HCT116 (cell line): ENCODE data around the gene SLC25A22. TPM values are rescaled to one million over a fixed set of nuclear protein-coding genes. Genes with fewer than 3 reads are reported as not detected.
A peak's percentile ranks its signal among the peaks of the same experiment; 100 is the strongest.

Experiments used
- ATAC-seq: fragments of 200-7000 bp; cut with Tn5 transposase; 2 replicates; pipeline ENCODE4 v1.9.1; 2020; ENCODE audit warnings: mild to moderate bottlenecking, moderate library complexity
- BruUV-seq: library from RNA; stranded (reverse); fragments of 400-500 nt; replicated peaks from 2 replicates; lab custom pipeline; 2021; lab: Mats Ljungman, UMichigan
- CTCF ChIA-PET: fragments of 300-600 bp; sonication (Branson Sonifier 250); formaldehyde crosslinking; loops from one replicate; lab custom pipeline; 2021; ENCODE audit warnings: antibody characterized with exemption; lab: Charles Lee
- POLR2A ChIA-PET: fragments of 300-600, 350-600 bp; sonication (Branson Sonifier 250); formaldehyde crosslinking; loops from one replicate; lab custom pipeline; 2021; ENCODE audit warnings: antibody characterized with exemption; lab: Charles Lee
- RAD21 ChIA-PET, 2 experiments: fragments of 300-600 bp; sonication (Branson Sonifier 250); formaldehyde crosslinking; loops; one replicate each; lab custom pipeline; 2023; ENCODE audit warnings: low total read pairs in 2 of 2; ENCODE audit not compliant: uncharacterized antibody in 2 of 2, unreplicated experiment in 2 of 2, low non-redundant PET in 1 of 2; lab: Charles Lee
- DNase-seq: peaks from one replicate; pipeline ENCODE4 v3.0.0-alpha.2; 2010; ENCODE audit warnings: low read depth, low spot score
- H2AFZ ChIP-seq: fragments of 200-600 bp; shearing (Covaris generic), sonication (generic); 2 replicates; pipeline ENCODE4 v1.6.1; 2017; ENCODE audit warnings: low read depth, mixed run types, mixed read lengths, antibody characterized with exemption, low read length; ENCODE audit not compliant: poor library complexity, severe bottlenecking
- H3K27ac ChIP-seq: 2 replicates; pipeline ENCODE4 v1.5.1; 2012; ENCODE audit warnings: low read depth, low read length
- H3K27me3 ChIP-seq: fragments of 200-600 bp; sonication (generic); 2 replicates; pipeline ENCODE4 v1.6.1; 2016; ENCODE audit warnings: mixed run types, low read length, mixed read lengths; ENCODE audit not compliant: insufficient read depth
- H3K36me3 ChIP-seq, 2 experiments: fragments of 200-500 bp in 1 of 2; fragments of 200-600 bp in 1 of 2; sonication (Bioruptor generic) in 1 of 2; sonication (generic) in 1 of 2; 2 replicates each; pipeline versions ENCODE4 v1.5.1 to v1.6.1; 2014 to 2016; ENCODE audit warnings: low read length in 2 of 2, inconsistent platforms in 1 of 2, mixed read lengths in 1 of 2, mixed run types in 1 of 2; ENCODE audit not compliant: insufficient read depth in 2 of 2, control insufficient read depth in 1 of 2
- H3K4me1 ChIP-seq, 2 experiments: fragments of 200-600 bp in 1 of 2; sonication (generic) in 1 of 2; 2 replicates each; pipeline versions ENCODE4 v1.5.1 to v1.6.1; 2012 to 2017; ENCODE audit warnings: low read length in 2 of 2, inconsistent platforms in 1 of 2, mild to moderate bottlenecking in 1 of 2, mixed read lengths in 1 of 2, mixed run types in 1 of 2, moderate library complexity in 1 of 2; ENCODE audit not compliant: insufficient read depth in 2 of 2, control insufficient read depth in 1 of 2
- H3K4me2 ChIP-seq: fragments of 200-600 bp; sonication (generic); 2 replicates; pipeline ENCODE4 v1.6.1; 2017; ENCODE audit warnings: mixed run types, low read length, mixed read lengths
- H3K4me3 ChIP-seq, 2 experiments: fragments of 200-600 bp in 1 of 2; sonication (generic) in 1 of 2; replicated peaks in 1 of 2; 2 replicates each; pipeline ENCODE4 v1.5.1; 2011 to 2016; ENCODE audit warnings: low read length in 2 of 2, control low read depth in 1 of 2, low read depth in 1 of 2, mild to moderate bottlenecking in 1 of 2, mixed read lengths in 1 of 2, mixed run types in 1 of 2
- H3K79me2 ChIP-seq: fragments of 200-600 bp; sonication (generic); 2 replicates; pipeline ENCODE4 v1.6.1; 2017; ENCODE audit warnings: mild to moderate bottlenecking, mixed run types, low read length, moderate library complexity, mixed read lengths; ENCODE audit not compliant: insufficient read depth
- H3K9ac ChIP-seq: fragments of 200-600 bp; sonication (generic); 2 replicates; pipeline ENCODE4 v1.6.1; 2016; ENCODE audit warnings: low read length, mixed read lengths
- H3K9me2 ChIP-seq: fragments of 200-600 bp; sonication (generic), shearing (Covaris generic); 2 replicates; pipeline ENCODE4 v1.6.1; 2017; ENCODE audit warnings: mixed run types, mild to moderate bottlenecking, moderate library complexity; ENCODE audit not compliant: insufficient read depth
- H3K9me3 ChIP-seq, 2 experiments: fragments of 200-500 bp in 1 of 2; fragments of 200-600 bp in 1 of 2; sonication (Bioruptor generic) in 1 of 2; sonication (generic) in 1 of 2; 2 replicates each; pipeline ENCODE4 v1.6.1; 2014 to 2017; ENCODE audit warnings: low read length in 2 of 2, mixed read lengths in 2 of 2, inconsistent platforms in 1 of 2, low read depth in 1 of 2, mild to moderate bottlenecking in 1 of 2, mixed run types in 1 of 2, moderate library complexity in 1 of 2; ENCODE audit not compliant: control insufficient read depth in 1 of 2, insufficient read depth in 1 of 2
- H4K20me1 ChIP-seq: fragments of 200-600 bp; sonication (generic), shearing (Covaris generic); 2 replicates; pipeline ENCODE4 v1.6.1; 2017; ENCODE audit warnings: mixed run types, mild to moderate bottlenecking, moderate library complexity; ENCODE audit not compliant: insufficient read depth
- ATF3 ChIP-seq: IDR thresholded peaks from 2 replicates; pipeline ENCODE4 v1.6.1; 2012
- CBX3 ChIP-seq: IDR thresholded peaks from 2 replicates; pipeline ENCODE4 v1.6.1; 2012; ENCODE audit warnings: low read depth
- CEBPB ChIP-seq: IDR thresholded peaks from 2 replicates; pipeline ENCODE4 v1.6.1; 2012; ENCODE audit warnings: low read depth
- ELF1 ChIP-seq: IDR thresholded peaks from 2 replicates; pipeline ENCODE4 v1.6.1; 2012; ENCODE audit warnings: low read depth, borderline replicate concordance
- EZH2 ChIP-seq: fragments of 200-600 bp; sonication (generic); IDR thresholded peaks from 2 replicates; pipeline ENCODE4 v1.6.1; 2017; ENCODE audit warnings: antibody characterized with exemption, mixed run types
- EZH2phosphoT487 ChIP-seq: fragments of 200-600 bp; IDR thresholded peaks from 2 replicates; pipeline ENCODE4 v1.6.1; 2018; ENCODE audit warnings: antibody characterized with exemption, borderline replicate concordance
- FOSL1 ChIP-seq: IDR thresholded peaks from 2 replicates; pipeline ENCODE4 v1.6.1; 2012; ENCODE audit warnings: low read depth
- MAX ChIP-seq: IDR thresholded peaks from 2 replicates; pipeline ENCODE4 v1.6.1; 2012
- POLR2A ChIP-seq: IDR thresholded peaks from 2 replicates; pipeline ENCODE4 v1.7.0; 2011; ENCODE audit warnings: borderline replicate concordance; ENCODE audit not compliant: insufficient read depth, insufficient read length; ENCODE audit errors: extremely low read depth
- POLR2AphosphoS5 ChIP-seq: IDR thresholded peaks from 2 replicates; pipeline ENCODE4 v1.6.1; 2011; ENCODE audit warnings: mild to moderate bottlenecking, low read depth, low read length, moderate library complexity
- RAD21 ChIP-seq: IDR thresholded peaks from 2 replicates; pipeline ENCODE4 v1.6.1; 2012; ENCODE audit warnings: low read depth, mild to moderate bottlenecking
- SIN3A ChIP-seq: IDR thresholded peaks from 2 replicates; pipeline ENCODE4 v1.6.1; 2012; ENCODE audit warnings: low read depth
- SP1 ChIP-seq: IDR thresholded peaks from 2 replicates; pipeline ENCODE4 v1.6.1; 2012; ENCODE audit warnings: low read depth
- SRF ChIP-seq: IDR thresholded peaks from 2 replicates; pipeline ENCODE4 v1.6.1; 2012; ENCODE audit warnings: low read depth
- YY1 ChIP-seq: IDR thresholded peaks from 2 replicates; pipeline ENCODE4 v1.6.1; 2011; ENCODE audit warnings: low read length, low read depth, moderate library complexity, mild to moderate bottlenecking; ENCODE audit not compliant: insufficient replicate concordance; ENCODE audit errors: extremely low read depth
- ZNF274 ChIP-seq: fragments of 200-500 bp; sonication (Bioruptor generic); IDR thresholded peaks from 2 replicates; pipeline ENCODE4 v1.6.1; 2014; ENCODE audit warnings: mild to moderate bottlenecking, low read depth, low read length, inconsistent platforms
- intact Hi-C: fragments of 100-400 bp; cut with micrococcal nuclease; formaldehyde crosslinking; loops from 2 replicates; pipeline ENCODE4 v1.10.0; 2022
- total RNA-seq: library from RNA; stranded (reverse); gene quantifications from one replicate; pipeline ENCODE4 v1.2.1, GENCODE V29; 2021; ENCODE audit not compliant: unreplicated experiment
- TF ChIP-seq, protein P1 (sequence below): IDR thresholded peaks from 2 replicates; pipeline ENCODE4 v1.6.1; 2012; ENCODE audit warnings: low read depth

SLC25A22 gene
- total RNA-seq, 1 experiment from 2014 or later: 62.0 TPM

DNA sequence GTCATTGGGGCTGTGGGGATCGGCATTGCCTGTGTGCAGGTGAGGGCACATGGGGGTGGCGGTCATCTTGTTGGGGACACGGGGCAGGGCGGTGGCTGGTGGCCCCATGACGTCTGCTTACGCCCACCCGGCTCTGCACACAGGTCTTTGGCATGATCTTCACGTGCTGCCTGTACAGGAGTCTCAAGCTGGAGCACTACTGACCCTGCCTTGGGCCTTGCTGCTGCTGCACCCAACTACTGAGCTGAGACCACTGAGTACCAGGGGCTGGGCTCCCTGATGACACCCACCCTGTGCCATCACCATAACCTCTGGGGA is 39.9 kb upstream of the SLC25A22 start:
- peak overlapping the region; percentile 97 for H3K27ac ChIP-seq
- H3K9ac ChIP-seq: peak overlapping the region; percentile 17; the same call in 1 of the 2 replicates
- TF ChIP-seq CBX3: no peak
- TF ChIP-seq POLR2A: no peak
- TF ChIP-seq, protein P1, sequence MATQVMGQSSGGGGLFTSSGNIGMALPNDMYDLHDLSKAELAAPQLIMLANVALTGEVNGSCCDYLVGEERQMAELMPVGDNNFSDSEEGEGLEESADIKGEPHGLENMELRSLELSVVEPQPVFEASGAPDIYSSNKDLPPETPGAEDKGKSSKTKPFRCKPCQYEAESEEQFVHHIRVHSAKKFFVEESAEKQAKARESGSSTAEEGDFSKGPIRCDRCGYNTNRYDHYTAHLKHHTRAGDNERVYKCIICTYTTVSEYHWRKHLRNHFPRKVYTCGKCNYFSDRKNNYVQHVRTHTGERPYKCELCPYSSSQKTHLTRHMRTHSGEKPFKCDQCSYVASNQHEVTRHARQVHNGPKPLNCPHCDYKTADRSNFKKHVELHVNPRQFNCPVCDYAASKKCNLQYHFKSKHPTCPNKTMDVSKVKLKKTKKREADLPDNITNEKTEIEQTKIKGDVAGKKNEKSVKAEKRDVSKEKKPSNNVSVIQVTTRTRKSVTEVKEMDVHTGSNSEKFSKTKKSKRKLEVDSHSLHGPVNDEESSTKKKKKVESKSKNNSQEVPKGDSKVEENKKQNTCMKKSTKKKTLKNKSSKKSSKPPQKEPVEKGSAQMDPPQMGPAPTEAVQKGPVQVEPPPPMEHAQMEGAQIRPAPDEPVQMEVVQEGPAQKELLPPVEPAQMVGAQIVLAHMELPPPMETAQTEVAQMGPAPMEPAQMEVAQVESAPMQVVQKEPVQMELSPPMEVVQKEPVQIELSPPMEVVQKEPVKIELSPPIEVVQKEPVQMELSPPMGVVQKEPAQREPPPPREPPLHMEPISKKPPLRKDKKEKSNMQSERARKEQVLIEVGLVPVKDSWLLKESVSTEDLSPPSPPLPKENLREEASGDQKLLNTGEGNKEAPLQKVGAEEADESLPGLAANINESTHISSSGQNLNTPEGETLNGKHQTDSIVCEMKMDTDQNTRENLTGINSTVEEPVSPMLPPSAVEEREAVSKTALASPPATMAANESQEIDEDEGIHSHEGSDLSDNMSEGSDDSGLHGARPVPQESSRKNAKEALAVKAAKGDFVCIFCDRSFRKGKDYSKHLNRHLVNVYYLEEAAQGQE: no peak
- TF ChIP-seq EZH2phosphoT487: no peak
- no peak for TF ChIP-seq FOSL1
- TF ChIP-seq ELF1: no peak
- no peak for TF ChIP-seq MAX
- no peak for TF ChIP-seq SIN3A
- no peak for TF ChIP-seq ZNF274
- TF ChIP-seq ATF3: no peak
- TF ChIP-seq POLR2AphosphoS5: no peak
- no peak for TF ChIP-seq SRF
- TF ChIP-seq RAD21: no peak
- no peak for TF ChIP-seq CEBPB
- TF ChIP-seq SP1: no peak
- TF ChIP-seq EZH2: no peak
- TF ChIP-seq YY1: no peak
- no TSS peak for BruUV-seq
- POLR2A ChIA-PET: interaction anchor here (0.6 to 1.2 kb wide), 3 partner anchors 16 to 42 kb away, joined by 3 to 6 read pairs (median 4); no protein-coding TSS in a partner anchor
- CTCF ChIA-PET: interaction anchor here (1.0 kb wide), 1 partner anchor 29 kb away, joined by 7 read pairs; the partner anchor contains the start of gene RPLP2
- no peaks in the 10 kb centered on the region for H3K27me3 ChIP-seq
- RAD21 ChIA-PET: no interaction called here
- H3K9me2 ChIP-seq: no peaks in the 10 kb centered on the region
- H2AFZ ChIP-seq: no peak overlapping the region
- H4K20me1 ChIP-seq: peaks cover 23% of the 10 kb centered on the region; the same call in 1 of the 2 replicates
- no peaks in the 10 kb centered on the region for H3K9me3 ChIP-seq
- peak overlapping the region; percentile 92; the same call in 1 of the 2 replicates for H3K4me2 ChIP-seq
- ATAC-seq (no peak), DNase-seq (no peak)
- intact Hi-C loops: no loop called here
- H3K4me3 ChIP-seq: no peak overlapping the region
- H3K36me3 ChIP-seq: peaks cover 3 to 44% of the 10 kb centered on the region in 2 experiments; a peak in 3 of 4 replicates
- H3K79me2 ChIP-seq: peaks cover 85% of the 10 kb centered on the region
- peaks cover 34 to 72% of the 10 kb centered on the region in 2 experiments for H3K4me1 ChIP-seq
